Activated CD8-positive, alpha-beta memory T cell treated with anti-CD3 and anti-CD28 coated beads for 36 hours (primary cell): ENCODE measurements around the gene WWC1. TPM values are rescaled to one million over a fixed set of nuclear protein-coding genes. Genes with fewer than 3 reads are reported as not detected.
"Not testable (repeated sequence)": the region's sequence is repeated elsewhere in the genome, so short reads cannot be mapped to it uniquely, and the experiment has no call there.

Experiments used
- CTCF ChIA-PET: fragments of 350-600 bp; sonication (Branson Sonifier 250); formaldehyde crosslinking; loops from one replicate; lab custom pipeline; 2021; ENCODE audit warnings: antibody characterized with exemption; lab: Charles Lee
- POLR2A ChIA-PET: fragments of 350-600 bp; sonication (Branson Sonifier 250); formaldehyde crosslinking; loops from one replicate; lab custom pipeline; 2021; ENCODE audit warnings: antibody characterized with exemption; lab: Charles Lee
- total RNA-seq, 2 experiments: library from RNA; stranded (reverse); gene quantifications; one replicate each; pipeline ENCODE4 v1.2.3, GENCODE V29; 2021

Gene WWC1
- total RNA-seq, 2 experiments from 2014 or later, result 1.9 to 3.2 TPM

- POLR2A ChIA-PET, result interaction anchor here (0.6 kb wide), 1 partner anchor 104 kb away, joined by 4 read pairs; no protein-coding TSS in a partner anchor
These were observed 33.6 kb downstream of the WWC1 start for GRCh38 chr5:168324859-168325630.

DNA sequence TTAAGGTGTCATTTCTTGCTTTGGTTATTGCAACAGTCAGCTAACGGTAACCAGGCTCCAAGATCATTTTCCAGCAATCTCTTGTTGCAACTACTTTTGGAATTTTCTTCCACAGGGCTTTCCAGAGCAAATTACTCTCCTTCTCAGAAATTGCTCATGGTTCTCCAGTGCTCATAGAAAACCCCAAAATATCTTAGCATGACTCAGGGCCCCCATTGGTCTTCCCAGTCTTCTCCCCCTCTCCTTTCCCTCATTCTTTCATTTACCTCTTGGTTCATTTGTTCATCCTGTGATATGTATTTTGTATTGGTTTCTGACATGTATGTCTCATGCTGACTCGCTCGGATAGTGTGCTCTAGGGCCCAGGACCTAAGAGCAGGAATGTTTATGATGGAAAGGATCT is 35.6 kb downstream of the WWC1 start:
- POLR2A ChIA-PET, result no interaction called here
- CTCF ChIA-PET, result no interaction called here

More at GRCh38 chr5:168324859-168325630, 33.6 kb downstream of the WWC1 start:
- CTCF ChIA-PET, result no interaction called here

DNA sequence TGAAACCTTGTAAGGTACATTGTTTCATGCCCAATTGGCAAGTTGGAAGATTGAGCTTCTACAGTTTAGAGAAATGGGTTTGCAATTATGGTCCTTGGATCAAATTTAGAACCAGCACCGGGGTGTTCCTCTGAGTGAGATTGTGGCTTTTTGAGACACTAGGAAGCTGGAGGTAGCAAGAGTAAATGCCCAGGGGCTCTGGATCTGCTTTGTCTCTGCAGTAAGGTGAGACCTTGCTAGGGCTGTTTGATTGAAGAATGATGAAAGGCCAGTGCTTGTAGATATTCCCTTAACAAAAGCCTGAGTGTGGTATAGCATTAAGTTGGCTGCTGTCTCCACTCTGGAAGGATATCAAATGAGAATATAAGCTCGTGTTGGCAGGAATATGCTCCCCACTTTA is 36.0 kb downstream of the WWC1 start:
- ChIA-PET CTCF (no interaction called here), POLR2A (no interaction called here)

DNA sequence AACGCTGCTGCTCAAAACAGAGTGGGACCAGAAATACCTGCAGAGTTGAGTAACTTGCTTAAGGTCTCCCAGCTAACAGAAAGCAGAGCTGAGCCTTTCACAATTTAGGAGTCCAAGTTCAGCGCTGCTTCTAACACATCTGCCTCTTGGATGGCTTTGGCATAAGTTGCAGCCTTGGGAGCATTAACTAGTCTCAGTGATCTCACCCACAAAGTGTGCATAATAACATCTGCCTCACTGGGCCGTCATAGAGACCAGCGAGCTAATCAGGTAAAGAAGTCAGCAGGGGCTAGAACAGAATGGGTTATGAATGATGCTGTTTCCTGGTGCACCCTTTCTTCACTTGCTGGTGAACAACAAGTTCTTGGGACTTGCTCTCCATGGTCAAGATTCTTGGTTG is 36.5 kb downstream of the WWC1 start:
- POLR2A ChIA-PET, result no interaction called here
- CTCF ChIA-PET, result no interaction called here

DNA sequence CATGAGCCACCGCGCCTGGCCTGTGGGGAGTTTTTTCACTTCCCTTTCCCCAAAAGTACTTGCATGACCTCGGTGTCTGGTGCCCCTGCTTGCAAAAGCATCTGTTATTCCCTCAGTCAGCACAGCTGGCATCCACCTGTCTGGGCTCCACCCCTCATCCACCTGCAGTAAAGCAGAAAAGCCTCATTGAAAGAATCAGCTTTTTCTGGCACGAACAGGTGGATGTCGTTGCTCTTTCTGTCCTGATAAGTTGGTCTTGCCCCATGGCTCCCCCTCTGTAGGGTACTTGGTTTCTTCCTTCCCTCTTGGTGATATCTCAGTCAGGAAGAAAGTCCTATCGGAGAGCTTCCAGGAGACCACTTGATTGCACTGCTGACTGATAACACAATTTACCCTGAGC is 37.4 kb downstream of the WWC1 start:
- POLR2A ChIA-PET, result interaction anchor here (0.6 kb wide), 1 partner anchor 22 kb away, joined by 4 read pairs; no protein-coding TSS in a partner anchor
- CTCF ChIA-PET, result no interaction called here

DNA sequence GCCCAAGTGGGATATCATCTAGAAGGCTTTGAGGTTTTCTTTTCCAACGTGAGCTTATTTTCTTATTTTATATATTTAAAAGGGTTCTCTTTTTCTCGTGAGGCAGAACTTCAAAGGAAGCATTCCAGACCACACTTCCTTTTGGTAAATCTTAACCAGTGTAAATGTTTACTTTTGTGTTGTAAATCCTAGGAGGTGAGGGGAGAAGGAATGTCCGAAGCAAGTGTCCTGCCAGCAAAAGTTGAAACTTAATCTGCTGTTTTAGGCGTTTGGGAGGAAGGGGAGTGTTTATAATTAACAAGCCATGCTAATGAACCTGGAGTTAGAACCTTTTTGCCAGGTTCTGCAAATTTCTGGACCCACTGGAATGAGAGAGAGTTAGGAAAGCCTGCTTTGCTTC is 37.9 kb downstream of the WWC1 start:
- CTCF ChIA-PET, result no interaction called here
- POLR2A ChIA-PET, result no interaction called here

DNA sequence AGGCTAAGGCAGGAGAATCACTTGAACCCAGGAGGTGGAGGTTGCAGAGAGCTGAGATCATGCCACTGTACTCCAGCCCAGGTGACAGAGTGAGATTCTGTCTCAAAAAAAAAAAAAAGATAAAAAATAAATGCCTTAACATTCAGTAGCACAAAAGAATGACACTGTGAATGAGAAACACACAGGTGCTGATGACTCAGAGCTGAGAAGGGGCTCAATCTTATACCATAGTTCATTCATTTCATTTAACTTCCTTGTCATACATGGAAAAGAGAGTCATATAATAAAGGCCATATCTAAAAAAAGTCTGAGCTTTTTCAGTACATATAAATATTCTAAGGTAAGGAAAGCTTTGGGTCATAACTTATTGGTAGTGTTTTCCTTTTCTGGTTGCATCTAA is 40.6 kb downstream of the WWC1 start:
- POLR2A ChIA-PET, result no interaction called here
- CTCF ChIA-PET, result no interaction called here

GRCh38 chr5:168334280-168334679 is 42.8 kb downstream of the WWC1 start:
- ChIA-PET CTCF (no interaction called here), POLR2A (no interaction called here)

GRCh38 chr5:168334695-168335094 is 43.2 kb downstream of the WWC1 start:
- CTCF ChIA-PET, result no interaction called here
- POLR2A ChIA-PET, result no interaction called here

DNA sequence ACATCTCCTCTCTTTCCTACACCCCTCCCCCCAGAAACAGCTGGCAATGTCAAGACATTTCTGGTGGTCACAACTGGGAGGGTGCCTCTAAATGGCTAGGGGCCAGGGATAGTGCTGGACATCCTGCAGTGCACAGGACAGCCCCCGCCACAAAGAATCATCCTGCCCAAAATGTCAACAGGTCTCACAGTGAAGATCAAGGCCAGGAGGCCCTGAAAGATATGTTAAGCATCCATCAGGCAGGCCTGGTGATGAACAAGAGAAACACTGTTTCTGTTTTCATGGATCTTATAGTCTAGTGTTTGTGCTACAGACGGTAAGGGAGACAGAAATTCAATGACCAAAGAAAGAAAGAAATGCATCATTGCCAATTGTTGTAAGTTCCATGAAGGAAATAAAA is 45.9 kb downstream of the WWC1 start:
- POLR2A ChIA-PET, result no interaction called here
- CTCF ChIA-PET, result no interaction called here

DNA sequence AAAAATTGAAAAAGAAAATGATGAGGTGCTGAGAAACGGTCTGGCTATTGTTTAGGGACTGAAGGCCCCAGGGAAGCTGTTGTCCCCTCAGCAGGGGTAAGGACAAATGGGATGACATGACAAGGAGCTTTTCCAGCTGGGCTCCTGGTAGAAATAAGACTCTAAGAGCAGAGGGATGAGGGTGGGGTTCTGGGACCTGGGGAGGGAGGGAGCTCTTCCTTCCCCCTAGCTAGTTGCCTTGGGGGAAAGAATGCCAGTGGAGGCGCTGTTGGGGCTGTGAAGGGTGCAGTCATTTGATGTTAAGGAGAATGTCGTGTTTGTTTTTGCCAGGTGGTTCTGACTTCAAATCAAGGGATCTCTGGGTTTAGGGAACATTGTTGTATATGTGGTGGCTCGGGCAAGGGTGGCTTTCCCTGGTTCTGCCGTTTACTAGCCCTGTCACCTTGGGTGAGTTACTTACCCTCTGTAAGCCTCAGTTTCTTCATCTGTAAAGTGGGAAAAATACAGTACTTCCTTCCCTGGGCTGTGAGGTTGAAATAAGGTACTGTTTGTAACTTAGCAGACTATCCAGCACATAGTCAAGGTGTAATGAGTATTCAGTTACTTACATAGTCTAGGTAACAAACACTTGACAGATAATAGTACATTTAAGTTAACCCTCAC is 47.8 kb downstream of the WWC1 start:
- ChIA-PET POLR2A (no interaction called here), CTCF (interaction anchor here (0.5 kb wide), 1 partner anchor 24 kb away, joined by 3 read pairs; no protein-coding TSS in a partner anchor)

DNA sequence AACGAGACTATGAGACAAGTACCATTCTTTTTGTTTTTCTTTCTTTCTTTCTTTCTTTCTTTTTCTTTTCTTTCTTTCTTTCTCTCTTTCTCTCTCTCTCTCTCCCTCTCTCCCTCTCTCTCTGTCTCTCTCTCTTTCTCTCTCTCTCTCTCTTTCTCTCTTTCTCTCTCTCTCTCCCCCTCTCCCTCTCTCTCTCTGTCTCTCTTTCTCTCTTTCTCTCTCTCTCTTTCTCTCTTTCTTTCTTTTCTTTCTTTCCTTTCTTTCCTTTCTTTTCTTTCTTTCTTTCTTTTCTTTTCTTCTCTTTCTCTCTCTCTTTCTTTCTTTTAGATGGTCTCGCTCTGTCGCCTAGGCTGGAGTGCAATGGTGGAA is 48.3 kb downstream of the WWC1 start:
- POLR2A ChIA-PET, result not testable (repeated sequence)

GRCh38 chr5:168340487-168340886 is 49.0 kb downstream of the WWC1 start:
- ChIA-PET POLR2A (no interaction called here), CTCF (no interaction called here)

More for the DNA sequence above, 48.3 kb downstream of the WWC1 start:
- CTCF ChIA-PET, result not testable (repeated sequence)

DNA sequence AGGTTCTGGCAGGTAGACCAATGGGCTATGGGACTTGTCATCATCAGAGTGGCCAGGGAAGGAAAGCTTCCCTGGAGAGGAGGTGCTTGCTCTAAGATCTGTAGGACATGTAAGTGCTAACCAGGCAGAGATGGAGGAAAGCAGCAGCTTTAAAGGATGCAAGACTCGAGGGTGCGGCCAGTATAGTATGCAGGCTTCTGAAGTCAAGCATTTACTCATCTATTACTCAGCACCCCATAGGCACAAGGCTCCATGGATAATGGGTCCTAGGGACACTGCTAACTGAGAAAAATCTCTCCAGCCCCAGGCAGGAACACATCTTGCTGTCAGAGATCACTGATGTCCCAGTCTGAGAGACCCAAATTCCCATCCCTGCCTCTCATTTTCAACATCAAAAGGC is 49.7 kb downstream of the WWC1 start:
- CTCF ChIA-PET, result no interaction called here
- POLR2A ChIA-PET, result no interaction called here

DNA sequence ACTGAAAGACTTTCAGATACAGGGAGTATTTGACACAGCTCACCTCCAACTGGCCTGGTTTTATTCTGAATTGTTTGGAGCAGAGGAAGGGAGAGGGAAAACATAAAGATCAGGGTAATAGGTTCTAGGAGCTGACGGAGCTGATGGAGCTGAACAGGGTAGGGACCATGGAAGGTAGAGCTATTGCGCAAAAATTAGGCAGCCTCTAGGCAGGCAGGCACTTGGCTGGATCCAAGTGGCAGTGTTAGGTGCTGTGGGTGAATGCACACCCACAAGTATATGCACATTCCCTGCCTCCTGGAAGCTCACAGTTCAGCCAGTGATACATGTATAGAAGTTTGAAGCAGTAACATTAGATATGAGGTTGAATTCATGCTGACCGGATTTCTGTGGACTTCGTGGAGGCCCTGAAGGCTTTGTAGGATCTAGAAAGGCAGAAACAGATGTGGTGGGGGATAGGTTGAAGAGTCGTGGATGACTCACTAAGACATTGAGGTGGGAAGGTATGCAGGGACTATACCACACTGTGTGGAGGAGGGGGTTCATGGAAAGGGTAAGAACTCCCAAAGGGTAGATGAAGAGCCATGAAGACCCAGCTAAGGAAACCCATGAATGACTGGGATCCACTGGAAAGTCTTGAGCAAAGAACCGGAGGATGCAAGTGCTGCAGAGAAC is 50.8 kb downstream of the WWC1 start:
- ChIA-PET CTCF (no interaction called here), POLR2A (no interaction called here)

GRCh38 chr5:168342985-168343384 is 51.5 kb downstream of the WWC1 start:
- CTCF ChIA-PET, result no interaction called here
- POLR2A ChIA-PET, result no interaction called here

DNA sequence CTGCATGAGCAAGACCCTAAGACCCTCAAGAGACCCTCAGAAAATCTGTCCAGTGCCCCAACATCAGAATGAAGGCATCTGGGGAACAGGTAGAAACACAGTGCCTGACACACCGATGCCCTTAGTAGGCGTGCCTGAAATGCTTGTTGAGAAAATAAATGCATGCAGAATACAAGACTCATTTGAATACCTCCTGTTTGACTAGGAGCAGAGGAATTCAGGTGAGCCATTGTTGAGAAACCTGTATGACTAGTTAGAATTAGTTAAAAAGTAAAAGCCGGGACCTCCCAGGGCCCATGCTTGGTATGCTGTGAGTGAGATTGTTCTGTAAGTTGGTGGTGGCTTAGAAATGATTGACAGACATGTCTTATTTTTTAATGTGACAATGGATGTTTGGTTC is 55.0 kb downstream of the WWC1 start:
- ChIA-PET CTCF (no interaction called here), POLR2A (no interaction called here)

DNA sequence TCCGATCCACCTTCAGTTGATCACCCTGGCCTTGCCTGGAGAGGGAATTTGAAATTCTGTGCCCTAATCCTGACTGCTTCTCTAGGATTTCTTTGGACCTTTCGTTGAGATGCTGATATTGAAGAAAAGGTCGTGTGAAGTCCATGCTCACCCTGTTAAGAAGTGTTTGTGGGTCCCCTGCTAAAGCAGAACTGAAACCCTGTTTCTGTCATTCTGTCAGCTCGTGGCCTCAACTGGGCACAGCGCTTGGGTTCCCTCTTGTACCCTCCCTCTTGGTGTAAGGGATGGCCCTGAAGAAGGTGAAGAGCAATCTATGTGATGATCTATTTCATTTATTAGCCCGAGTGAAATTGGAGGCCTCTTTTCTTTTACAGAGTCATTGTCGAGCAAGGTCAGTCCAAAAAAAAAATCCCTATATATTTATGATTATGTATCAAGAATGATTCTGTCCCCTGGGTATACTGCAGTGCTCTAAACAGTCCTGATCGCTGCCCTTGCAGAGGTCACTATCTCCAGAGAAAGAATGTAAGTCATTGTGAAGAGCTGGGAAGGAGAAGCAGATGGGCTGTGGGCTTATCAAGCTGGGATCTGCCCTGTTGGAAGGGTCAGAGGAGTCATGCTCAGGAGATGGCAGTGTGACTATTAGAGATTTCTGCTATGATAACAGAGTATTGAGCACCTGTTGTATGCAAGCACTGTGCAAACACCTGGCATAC is 56.1 kb downstream of the WWC1 start:
- POLR2A ChIA-PET, result no interaction called here
- CTCF ChIA-PET, result no interaction called here

GRCh38 chr5:168348084-168348414 is 56.6 kb downstream of the WWC1 start:
- POLR2A ChIA-PET, result no interaction called here

GRCh38 chr5:168350315-168350714 is 58.9 kb downstream of the WWC1 start:
- CTCF ChIA-PET, result no interaction called here

More at GRCh38 chr5:168348084-168348414, 56.6 kb downstream of the WWC1 start:
- CTCF ChIA-PET, result no interaction called here

More at GRCh38 chr5:168350315-168350714, 58.9 kb downstream of the WWC1 start:
- POLR2A ChIA-PET, result no interaction called here
